Smooth muscle cell (in vitro differentiated cells): Measurements from ENCODE around the gene CNR2. TPM values are rescaled to one million over a fixed set of nuclear protein-coding genes. Genes with fewer than 3 reads are reported as not detected.
"Not testable (repeated sequence)": the region's sequence is repeated elsewhere in the genome, so short reads cannot be mapped to it uniquely, and the experiment has no call there.

Experiments used
- DNase-seq: peaks from one replicate; lab custom pipeline; 2025; ENCODE audit not compliant: unreplicated experiment; lab: John Stamatoyannopoulos, UW
- H2AFZ ChIP-seq: fragments of 200-600 bp; sonication (generic); 2 replicates; pipeline ENCODE4 v1.6.0; 2016; ENCODE audit warnings: antibody characterized with exemption, low read depth, mild to moderate bottlenecking
- H3F3A ChIP-seq: fragments of 200-600 bp; sonication (generic); 2 replicates; pipeline ENCODE4 v1.6.0; 2017; ENCODE audit warnings: antibody characterized with exemption, low read depth
- H3K27ac ChIP-seq: fragments of 200-600 bp; sonication (generic); 2 replicates; pipeline ENCODE4 v1.5.1; 2016; ENCODE audit warnings: low read depth, mild to moderate bottlenecking
- H3K27me3 ChIP-seq: fragments of 200-600 bp; sonication (generic); 2 replicates; pipeline ENCODE4 v1.6.1; 2016; ENCODE audit warnings: low read depth, mild to moderate bottlenecking
- H3K36me3 ChIP-seq: fragments of 200-600 bp; sonication (generic); 2 replicates; pipeline ENCODE4 v1.5.1; 2016; ENCODE audit warnings: low read depth
- H3K4me1 ChIP-seq: fragments of 200-600 bp; sonication (generic); 2 replicates; pipeline ENCODE4 v1.5.1; 2016; ENCODE audit warnings: low read depth
- H3K4me2 ChIP-seq: fragments of 200-600 bp; sonication (generic); 2 replicates; pipeline ENCODE4 v1.6.0; 2016; ENCODE audit warnings: mild to moderate bottlenecking
- H3K4me3 ChIP-seq: fragments of 200-600 bp; sonication (generic); 2 replicates; pipeline ENCODE4 v1.5.1; 2016; ENCODE audit warnings: mild to moderate bottlenecking
- H3K79me2 ChIP-seq: fragments of 200-600 bp; sonication (generic); 2 replicates; pipeline ENCODE4 v1.6.0; 2016; ENCODE audit warnings: low read depth, mild to moderate bottlenecking
- H3K9ac ChIP-seq: fragments of 200-600 bp; sonication (generic); 2 replicates; pipeline ENCODE4 v1.6.0; 2016; ENCODE audit warnings: low read depth
- H3K9me3 ChIP-seq: fragments of 200-600 bp; sonication (generic); replicated peaks from 2 replicates; pipeline ENCODE4 v1.5.1; 2016; ENCODE audit warnings: low read depth
- H4K20me1 ChIP-seq: fragments of 200-600 bp; sonication (generic); 2 replicates; pipeline ENCODE4 v1.6.0; 2016; ENCODE audit warnings: low read depth
- CTCF ChIP-seq: fragments of 200-600 bp; sonication (generic); IDR thresholded peaks from 2 replicates; pipeline ENCODE4 v1.5.1; 2017; ENCODE audit warnings: borderline replicate concordance, mild to moderate bottlenecking, antibody characterized with exemption; ENCODE audit not compliant: insufficient read depth, poor library complexity, severe bottlenecking
- WGBS: methylation state at CpG from one replicate; pipeline ENCODE4 v1.1.7; 2016; ENCODE audit warnings: low lambda C conversion rate; 5-methylcytosine and 5-hydroxymethylcytosine counted together
- polyA plus RNA-seq: library from polyadenylated mRNA; unstranded; fragments of >200 nt; fragmentation: Nextera tagmentation; extraction: Ambion mirVana; gene quantifications from 2 replicates; pipeline ENCODE4 v1.2.1, GENCODE V29; 2016
- total RNA-seq: library from RNA; depleted of rRNA; stranded (reverse); fragments of >200 nt; gene quantifications from 2 replicates; pipeline ENCODE4 v1.2.3, GENCODE V29; 2014

CNR2 gene
- total and polyA plus RNA-seq, 2 experiments from 2014 or later = not detected

DNA sequence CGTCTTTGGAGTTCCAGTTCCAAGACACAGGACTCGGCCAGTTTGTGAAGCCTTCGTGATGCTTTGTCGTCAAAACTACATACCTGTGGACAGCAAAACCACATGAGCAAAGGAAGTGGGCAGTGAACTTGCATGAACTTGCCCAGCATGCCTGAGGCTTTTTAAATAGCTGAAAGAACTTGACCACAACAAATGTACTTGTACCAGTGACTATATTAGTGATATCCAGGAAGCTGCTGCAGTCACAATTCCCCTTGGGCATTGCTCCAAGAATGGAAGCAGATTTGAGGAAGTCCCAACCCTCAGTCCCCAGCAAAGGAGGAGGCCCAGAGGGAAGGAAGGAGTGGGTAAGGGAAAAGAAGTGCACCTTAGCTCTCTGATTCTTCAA is 47.6 kb downstream of the CNR2 start:
- no peak for DNase-seq
- H2AFZ ChIP-seq = no peak overlapping the region
- 41% methylated on average over 4 of the region's 4 CpGs for WGBS
- no peak overlapping the region for H3K4me2 ChIP-seq
- H3K9me3 ChIP-seq = no peaks in the 10 kb centered on the region
- no peaks in the 10 kb centered on the region for H3K79me2 ChIP-seq
- no peaks in the 10 kb centered on the region for H3K36me3 ChIP-seq
- H3K4me3 ChIP-seq = no peak overlapping the region
- no peak for TF ChIP-seq CTCF
- H3F3A ChIP-seq = no peaks in the 10 kb centered on the region
- H3K4me1 ChIP-seq = no peaks in the 10 kb centered on the region
- H3K27ac ChIP-seq = peak overlapping the region; percentile 7
- no peaks in the 10 kb centered on the region for H4K20me1 ChIP-seq
- no peak overlapping the region for H3K9ac ChIP-seq
- peaks cover 21% of the 10 kb centered on the region for H3K27me3 ChIP-seq

DNA sequence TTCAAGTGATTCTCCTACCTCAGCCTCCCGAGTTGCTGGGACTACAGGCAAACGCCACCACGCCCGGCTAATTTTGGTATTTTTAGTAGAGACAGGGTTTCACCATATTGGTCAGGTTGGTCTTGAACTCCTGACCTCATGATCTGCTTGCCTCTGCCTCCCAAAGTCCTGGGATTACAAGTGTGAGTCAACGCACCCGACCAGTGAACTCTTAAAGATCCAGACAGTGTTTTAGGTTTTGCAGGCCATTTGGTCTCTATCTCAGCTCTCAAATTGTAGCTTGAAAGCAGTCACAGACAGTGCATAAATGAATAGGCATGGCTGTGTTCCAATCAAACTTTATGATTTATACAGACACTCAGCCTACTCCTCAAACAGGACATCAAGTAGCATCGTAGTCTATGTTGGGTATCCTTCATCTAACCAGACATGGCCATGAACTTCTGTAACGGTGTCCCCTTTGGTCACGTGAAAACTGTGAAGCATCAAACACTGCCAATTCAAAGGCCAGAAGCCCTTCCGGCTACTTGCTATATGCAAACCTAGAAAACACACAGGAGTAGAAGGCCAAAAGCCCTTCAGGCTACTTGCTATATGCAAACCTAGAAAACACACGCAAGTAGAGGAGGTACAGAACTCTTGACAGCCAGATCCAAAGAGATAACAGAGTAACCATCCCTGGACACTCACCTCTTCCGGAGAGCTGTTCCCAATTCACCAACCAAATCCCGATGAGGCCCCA is 48.2 kb downstream of the CNR2 start:
- no peaks in the 10 kb centered on the region for H3K4me1 ChIP-seq
- H4K20me1 ChIP-seq = no peaks in the 10 kb centered on the region
- H3K79me2 ChIP-seq = no peaks in the 10 kb centered on the region
- H3K9ac ChIP-seq = no peak overlapping the region
- TF ChIP-seq CTCF = no peak
- H3K27ac ChIP-seq = peak overlapping the region; percentile 7
- no peaks in the 10 kb centered on the region for H3K36me3 ChIP-seq
- H3K27me3 ChIP-seq = peaks cover 21% of the 10 kb centered on the region
- WGBS = 81% methylated on average over 13 of the region's 13 CpGs
- H3K9me3 ChIP-seq = no peaks in the 10 kb centered on the region
- no peak for DNase-seq
- no peaks in the 10 kb centered on the region for H3F3A ChIP-seq
- no peak overlapping the region for H3K4me2 ChIP-seq
- H3K4me3 ChIP-seq = no peak overlapping the region
- H2AFZ ChIP-seq = no peak overlapping the region

- Histone ChIP-seq H4K20me1 (no peaks in the 10 kb centered on the region), H3K27me3 (peaks cover 15% of the 10 kb centered on the region), H3K4me1 (no peaks in the 10 kb centered on the region), H3K9ac (no peak overlapping the region), H3K4me2 (no peak overlapping the region), H3F3A (no peaks in the 10 kb centered on the region), H3K27ac (no peak overlapping the region), H3K9me3 (no peaks in the 10 kb centered on the region), H3K4me3 (no peak overlapping the region), H2AFZ (no peak overlapping the region), H3K79me2 (no peaks in the 10 kb centered on the region), H3K36me3 (no peaks in the 10 kb centered on the region)
- WGBS = 79% methylated on average over 3 of the region's 3 CpGs
- no peak for DNase-seq
- no peak for TF ChIP-seq CTCF
Measured at GRCh38 chr1:23862640-23863039, 50.5 kb downstream of the CNR2 start.

DNA sequence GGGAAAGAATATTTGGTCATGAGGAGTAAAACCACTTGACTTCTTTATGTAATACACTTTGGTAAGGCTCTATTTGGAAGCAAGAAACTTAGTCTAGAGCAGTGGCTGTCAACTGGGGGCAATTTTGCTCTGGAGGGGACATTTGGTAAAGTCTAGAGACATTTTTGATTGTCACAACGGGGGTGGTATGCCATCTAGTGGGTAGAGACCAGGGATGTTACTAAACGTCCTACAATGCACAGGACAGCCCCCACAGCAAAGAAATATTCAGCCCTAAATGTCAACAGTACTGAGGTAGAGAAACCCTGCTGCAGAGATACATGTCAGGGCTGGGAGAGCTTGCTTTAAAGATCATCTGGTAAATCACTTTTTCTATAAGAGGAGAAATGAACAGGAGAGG is 58.6 kb downstream of the CNR2 start:
- no peaks in the 10 kb centered on the region for H3F3A ChIP-seq
- H3K9me3 ChIP-seq = no peaks in the 10 kb centered on the region
- H3K4me2 ChIP-seq = no peak overlapping the region
- no peaks in the 10 kb centered on the region for H3K27me3 ChIP-seq
- no peak overlapping the region for H3K4me3 ChIP-seq
- TF ChIP-seq CTCF = no peak
- H2AFZ ChIP-seq = no peak overlapping the region
- H3K79me2 ChIP-seq = no peaks in the 10 kb centered on the region
- no peak overlapping the region for H3K9ac ChIP-seq
- DNase-seq = no peak
- no peaks in the 10 kb centered on the region for H3K4me1 ChIP-seq
- H4K20me1 ChIP-seq = no peaks in the 10 kb centered on the region
- no peak overlapping the region for H3K27ac ChIP-seq
- no peaks in the 10 kb centered on the region for H3K36me3 ChIP-seq
- 37% methylated on average over 2 of the region's 2 CpGs for WGBS

GRCh38 chr1:23853124-23853523 is 60.0 kb downstream of the CNR2 start:
- not testable (repeated sequence) for H3K4me3 ChIP-seq, H3K9me3 ChIP-seq, H4K20me1 ChIP-seq, H3K4me1 ChIP-seq, H3K36me3 ChIP-seq, H3F3A ChIP-seq, H2AFZ ChIP-seq, DNase-seq, H3K4me2 ChIP-seq, H3K9ac ChIP-seq, H3K27ac ChIP-seq, H3K79me2 ChIP-seq, H3K27me3 ChIP-seq
- no CpG with 5 or more reads among the region's 34 CpGs for WGBS

DNA sequence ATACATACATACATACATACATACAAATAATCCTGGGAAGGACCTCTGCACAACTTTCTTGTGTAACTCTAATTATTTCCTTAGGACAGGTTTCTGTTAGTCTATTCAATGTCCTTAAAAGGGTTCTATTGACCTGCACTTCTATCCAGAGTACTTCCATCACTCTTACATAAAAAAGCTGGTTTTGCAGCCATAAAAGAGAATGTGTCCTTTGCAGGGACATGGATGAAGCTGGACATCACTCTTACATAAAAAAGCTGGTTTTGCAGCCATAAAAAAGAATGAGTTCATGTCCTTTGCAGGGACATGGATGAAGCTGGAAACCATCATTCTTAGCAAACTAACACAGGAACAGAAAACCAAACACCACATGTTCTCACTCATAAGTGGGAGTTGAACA is 61.8 kb downstream of the CNR2 start:
- H3K9me3 ChIP-seq, DNase-seq, H3K27me3 ChIP-seq, H3K9ac ChIP-seq, H3F3A ChIP-seq, H3K4me2 ChIP-seq, H2AFZ ChIP-seq, H3K4me1 ChIP-seq, H4K20me1 ChIP-seq, H3K36me3 ChIP-seq, H3K27ac ChIP-seq, H3K79me2 ChIP-seq, H3K4me3 ChIP-seq: not testable (repeated sequence)
